GM23338 (cell line): ENCODE results near the gene AMPD3. TPM values are rescaled to one million over a fixed set of nuclear protein-coding genes. Genes with fewer than 3 reads are reported as not detected.

Source experiments
- ATAC-seq: fragments of 200-7000 bp; cut with Tn5 transposase; 3 replicates; pipeline ENCODE4 v1.9.1; 2020
- DNase-seq: peaks from one replicate; pipeline ENCODE4 v3.0.0-alpha.2; 2015; ENCODE audit warnings: low spot score
- H2AFZ ChIP-seq: fragments of 200-600 bp; sonication (generic); 2 replicates; pipeline ENCODE4 v1.8.0; 2016; ENCODE audit warnings: antibody characterized with exemption, mild to moderate bottlenecking, moderate library complexity
- H3F3A ChIP-seq: fragments of 200-600 bp; sonication (generic); replicated peaks from 2 replicates; pipeline ENCODE4 v1.8.0; 2017; ENCODE audit warnings: antibody characterized with exemption, mixed run types, low read depth
- H3K27ac ChIP-seq: fragments of 200-600 bp; sonication (generic); 2 replicates; pipeline ENCODE4 v1.6.1; 2016; ENCODE audit warnings: low read depth
- H3K27me3 ChIP-seq: fragments of 200-600 bp; sonication (generic); 2 replicates; pipeline ENCODE4 v1.8.0; 2016; ENCODE audit warnings: mild to moderate bottlenecking, mixed run types, moderate library complexity; ENCODE audit not compliant: insufficient read depth
- H3K36me3 ChIP-seq: fragments of 200-600 bp; sonication (generic); 2 replicates; pipeline ENCODE4 v1.8.0; 2016; ENCODE audit warnings: mild to moderate bottlenecking; ENCODE audit not compliant: insufficient read depth
- H3K4me1 ChIP-seq: fragments of 200-600 bp; sonication (generic); 2 replicates; pipeline ENCODE4 v1.8.0; 2016; ENCODE audit warnings: mild to moderate bottlenecking, moderate library complexity; ENCODE audit not compliant: insufficient read depth
- H3K4me2 ChIP-seq: fragments of 200-600 bp; sonication (generic); 2 replicates; pipeline ENCODE4 v1.7.1; 2017; ENCODE audit warnings: mixed run types
- H3K4me3 ChIP-seq: fragments of 200-600 bp; sonication (generic); 2 replicates; pipeline ENCODE4 v1.6.1; 2016; ENCODE audit warnings: mixed run types
- H3K79me2 ChIP-seq: fragments of 200-600 bp; sonication (generic); replicated peaks from 2 replicates; pipeline ENCODE4 v1.8.0; 2017; ENCODE audit warnings: mild to moderate bottlenecking; ENCODE audit not compliant: insufficient read depth
- H3K9me2 ChIP-seq: fragments of 200-600 bp; sonication (generic); 2 replicates; pipeline ENCODE4 v1.8.0; 2017; ENCODE audit not compliant: insufficient read depth
- H4K20me1 ChIP-seq: fragments of 200-600 bp; sonication (generic); replicated peaks from 2 replicates; pipeline ENCODE4 v1.8.0; 2017; ENCODE audit warnings: mild to moderate bottlenecking; ENCODE audit not compliant: insufficient read depth
- H3K27ac Mint-ChIP-seq: 2 replicates; pipeline ENCODE4 v1.8.0; 2020; ENCODE audit warnings: inconsistent platforms, mild to moderate bottlenecking, moderate library complexity, mixed read lengths
- H3K27me3 Mint-ChIP-seq: 3 replicates; pipeline ENCODE4 v1.8.0; 2022; ENCODE audit warnings: low read depth, mild to moderate bottlenecking, moderate library complexity, mixed read lengths, inconsistent platforms; ENCODE audit not compliant: insufficient read depth, poor library complexity
- H3K36me3 Mint-ChIP-seq: 3 replicates; pipeline ENCODE4 v1.8.0; 2021; ENCODE audit warnings: low read depth, mild to moderate bottlenecking, inconsistent platforms, moderate library complexity, mixed read lengths
- H3K4me1 Mint-ChIP-seq: 3 replicates; pipeline ENCODE4 v1.8.0; 2020; ENCODE audit warnings: mild to moderate bottlenecking, inconsistent platforms, mixed read lengths
- H3K4me3 Mint-ChIP-seq: 3 replicates; pipeline ENCODE4 v1.8.0; 2021; ENCODE audit warnings: moderate library complexity, mild to moderate bottlenecking, inconsistent platforms, mixed read lengths
- H3K9me3 Mint-ChIP-seq: 3 replicates; pipeline ENCODE4 v1.8.0; 2020; ENCODE audit warnings: moderate library complexity, mild to moderate bottlenecking, inconsistent platforms, mixed read lengths
- CREB1 ChIP-seq: fragments of 250-450 bp; sonication (Bioruptor Pico); IDR thresholded peaks from 2 replicates; pipeline ENCODE4 v1.5.0; 2020; ENCODE audit warnings: low read depth, mild to moderate bottlenecking, moderate library complexity
- CTCF ChIP-seq, 2 experiments: fragments of 200-600 bp in 1 of 2; sonication (generic) in 1 of 2; conservative IDR thresholded peaks; 2 replicates each; pipeline versions ENCODE4 v1.5.1 to v1.6.1; 2016 to 2017; ENCODE audit warnings: antibody characterized with exemption in 2 of 2, low read depth in 2 of 2, mild to moderate bottlenecking in 2 of 2, moderate library complexity in 1 of 2
- ETS1 ChIP-seq: IDR thresholded peaks from 2 replicates; pipeline ENCODE4 v1.6.1; 2016; ENCODE audit warnings: antibody characterized with exemption
- EZH2 ChIP-seq: fragments of 200-600 bp; sonication (generic); IDR thresholded peaks from one replicate; pipeline ENCODE4 v1.8.0; 2017; ENCODE audit warnings: antibody characterized with exemption, mild to moderate bottlenecking, low read depth; ENCODE audit not compliant: unreplicated experiment
- EZH2phosphoT487 ChIP-seq: fragments of 200-600 bp; sonication (generic); IDR thresholded peaks from one replicate; pipeline ENCODE4 v1.8.1; 2018; ENCODE audit warnings: antibody characterized with exemption; ENCODE audit not compliant: unreplicated experiment
- JUNB ChIP-seq: IDR thresholded peaks from one replicate; pipeline ENCODE4 v1.6.1; 2016; ENCODE audit warnings: antibody characterized with exemption; ENCODE audit not compliant: unreplicated experiment
- NANOG ChIP-seq: IDR thresholded peaks from 2 replicates; pipeline ENCODE4 v1.6.1; 2016; ENCODE audit warnings: antibody characterized with exemption, borderline replicate concordance
- POLR2AphosphoS5 ChIP-seq: IDR thresholded peaks from 2 replicates; pipeline ENCODE4 v1.6.1; 2016; ENCODE audit warnings: antibody characterized with exemption, low read depth
- REST ChIP-seq: IDR thresholded peaks from one replicate; pipeline ENCODE4 v1.6.1; 2018; ENCODE audit warnings: antibody characterized with exemption; ENCODE audit not compliant: unreplicated experiment
- STAT1 ChIP-seq: IDR thresholded peaks from one replicate; pipeline ENCODE4 v1.6.1; 2016; ENCODE audit warnings: antibody characterized with exemption; ENCODE audit not compliant: unreplicated experiment
- ZNF114 ChIP-seq: fragments of 250-450 bp; sonication (Bioruptor Pico); IDR thresholded peaks from 2 replicates; pipeline ENCODE4 v1.5.0; 2020; ENCODE audit warnings: mild to moderate bottlenecking, moderate library complexity
- ZNF331 ChIP-seq: fragments of 250-450 bp; sonication (Bioruptor Pico); IDR thresholded peaks from 2 replicates; pipeline ENCODE4 v1.5.0; 2020; ENCODE audit warnings: low read depth, mild to moderate bottlenecking, moderate library complexity
- ZNF462 ChIP-seq: fragments of 250-450 bp; sonication (Bioruptor Pico); IDR thresholded peaks from 2 replicates; pipeline ENCODE4 v1.5.0; 2020; ENCODE audit warnings: mild to moderate bottlenecking, moderate library complexity
- polyA plus RNA-seq: library from polyadenylated mRNA; unstranded; fragments of >200 nt; fragmentation: Nextera tagmentation; extraction: Ambion mirVana; gene quantifications from 2 replicates; pipeline ENCODE4 v1.2.1, GENCODE V29; 2016
- total RNA-seq: library from RNA; depleted of rRNA; stranded (reverse); fragments of >200 nt; shearing (Covaris generic); gene quantifications from 2 replicates; pipeline ENCODE4 v1.2.3, GENCODE V29; 2014

Gene AMPD3
- total and polyA plus RNA-seq, 2 experiments from 2014 or later, result 1.6 to 2.1 TPM

- no peak for TF ChIP-seq CREB1 (CRISPR knock-in tag)
- TF ChIP-seq STAT1, result no peak
- TF ChIP-seq EZH2phosphoT487, result no peak
These were observed 15.1 kb upstream of the AMPD3 start (continued) for GRCh38 chr11:10439924-10440323.

- no peaks in the 10 kb centered on the region for H3K4me1 ChIP-seq
- no peaks in the 10 kb centered on the region for H3K27me3 ChIP-seq
- Mint-ChIP-seq H3K36me3 (no peaks in the 10 kb centered on the region), H3K4me3 (no peak overlapping the region), H3K27me3 (peaks cover 2% of the 10 kb centered on the region), H3K27ac (no peak overlapping the region), H3K4me1 (peaks cover 5% of the 10 kb centered on the region; the same call in 2 of the 3 replicates), H3K9me3 (no peaks in the 10 kb centered on the region)
- DNase-seq, result no peak
- no peak for ATAC-seq
- no peak overlapping the region for H3K27ac ChIP-seq
- H3F3A ChIP-seq, result no peaks in the 10 kb centered on the region
- no peaks in the 10 kb centered on the region for H3K79me2 ChIP-seq
- TF ChIP-seq EZH2 (no peak), NANOG (no peak), STAT1 (no peak), ETS1 (no peak), REST (no peak), CREB1 (CRISPR knock-in tag) (no peak), JUNB (no peak), EZH2phosphoT487 (no peak), POLR2AphosphoS5 (no peak), CTCF (conservative IDR thresholded peaks at IDR 0.05; ENCODE audit: low read depth in 2 of 2) (no peak), ZNF114 (CRISPR knock-in tag) (no peak), ZNF462 (CRISPR knock-in tag) (no peak), ZNF331 (CRISPR knock-in tag) (no peak)
- H3K4me3 ChIP-seq, result no peak overlapping the region
- no peak overlapping the region for H2AFZ ChIP-seq
- H3K9me2 ChIP-seq, result peaks cover 2% of the 10 kb centered on the region; the same call in 1 of the 2 replicates
- no peaks in the 10 kb centered on the region for H4K20me1 ChIP-seq
- H3K36me3 ChIP-seq, result no peaks in the 10 kb centered on the region
- no peak overlapping the region for H3K4me2 ChIP-seq
These were observed 14.7 kb upstream of the AMPD3 start for GRCh38 chr11:10440401-10440800.
